K562 (cell line): ENCODE results near the gene ABCG5. TPM values are rescaled to one million over a fixed set of nuclear protein-coding genes. Genes with fewer than 3 reads are reported as not detected.

Experiments
- ATAC-seq: fragments of 200-7000 bp; cut with Tn5 transposase; 3 replicates; pipeline ENCODE4 v1.9.1; 2020; ENCODE audit warnings: moderate library complexity
- BruUV-seq: library from RNA; stranded (reverse); fragments of 400-500 nt; replicated peaks from 2 replicates; lab custom pipeline; 2021; lab: Mats Ljungman, UMichigan
- CTCF ChIA-PET: fragments of 300-600 bp; formaldehyde crosslinking; extraction: SDS; loops from one replicate; lab custom pipeline; 2021; ENCODE audit warnings: low intra/inter-chr PET ratio; lab: Yijun Ruan, JAX
- POLR2A ChIA-PET: fragments of 300-600, 350-650 bp; sonication (Branson Sonifier 250); formaldehyde crosslinking; extraction: SDS; loops from one replicate; lab custom pipeline; 2021; ENCODE audit warnings: antibody characterized with exemption, inconsistent platforms; lab: Yijun Ruan, JAX
- DNase-seq, 4 experiments: peaks; one replicate each; pipeline versions ENCODE4 v3.0.0 to v3.0.0-alpha.2; 2011 to 2018; ENCODE audit warnings: low spot score in 3 of 4, mixed read lengths in 3 of 4; ENCODE audit errors: extremely low read depth in 1 of 4
- FAIRE-seq: peaks from 2 replicates; lab custom pipeline; 2011; peaks lifted over from hg19 to GRCh38; lab: Jason Lieb, UNC
- H2AFZ ChIP-seq: 2 replicates; pipeline ENCODE4 v1.6.0; 2011; ENCODE audit warnings: low read depth, low read length, control low read depth, inconsistent platforms
- H3K27ac ChIP-seq: fragments of 200-600 bp; 3 replicates; pipeline ENCODE4 v1.8.0; 2011; ENCODE audit warnings: low read depth, mild to moderate bottlenecking, control low read depth, inconsistent platforms, low read length, moderate library complexity, mixed read lengths; ENCODE audit errors: extremely low read depth
- H3K27me3 ChIP-seq, 2 experiments: fragments of 300-600 bp in 1 of 2; 2 replicates in 1 of 2; 3 replicates in 1 of 2; pipeline versions ENCODE4 v1.6.0 to v1.8.0; 2011; ENCODE audit warnings: inconsistent platforms in 2 of 2, low read length in 2 of 2, mild to moderate bottlenecking in 1 of 2, mixed read lengths in 1 of 2, moderate library complexity in 1 of 2; ENCODE audit not compliant: control insufficient read depth in 2 of 2, insufficient read depth in 2 of 2
- H3K36me3 ChIP-seq: fragments of 300-600 bp; 3 replicates; pipeline ENCODE4 v1.8.0; 2011; ENCODE audit warnings: mild to moderate bottlenecking, low read length, inconsistent platforms; ENCODE audit not compliant: control insufficient read depth, insufficient read depth
- H3K4me1 ChIP-seq, 2 experiments: fragments of 200-600 bp in 1 of 2; replicated peaks in 1 of 2; 2 replicates in 1 of 2; 3 replicates in 1 of 2; pipeline versions ENCODE4 v1.5.1 to v1.8.0; 2011; ENCODE audit warnings: inconsistent platforms in 2 of 2, low read length in 2 of 2, mild to moderate bottlenecking in 1 of 2, mixed read lengths in 1 of 2, moderate library complexity in 1 of 2; ENCODE audit not compliant: control insufficient read depth in 2 of 2, insufficient read depth in 2 of 2
- H3K4me2 ChIP-seq: 2 replicates; pipeline ENCODE4 v1.6.1; 2011; ENCODE audit warnings: low read length, control low read depth, inconsistent platforms, mixed read lengths; ENCODE audit not compliant: insufficient read depth
- H3K4me3 ChIP-seq: fragments of 200-600 bp; sonication (generic), shearing (Covaris generic); 2 replicates; pipeline ENCODE4 v1.5.1; 2016; ENCODE audit warnings: control low read depth, inconsistent platforms
- H3K79me2 ChIP-seq: fragments of 200-600 bp; 3 replicates; pipeline ENCODE4 v1.8.0; 2011; ENCODE audit warnings: low read length, inconsistent platforms; ENCODE audit not compliant: control insufficient read depth, insufficient read depth
- H3K9ac ChIP-seq, 2 experiments: 2 replicates each; pipeline versions ENCODE4 v1.6.0 to v1.6.1; 2011; ENCODE audit warnings: low read depth in 2 of 2, low read length in 2 of 2, control low read depth in 1 of 2, inconsistent platforms in 1 of 2, mild to moderate bottlenecking in 1 of 2, mixed read lengths in 1 of 2; ENCODE audit not compliant: insufficient read depth in 1 of 2
- H3K9me1 ChIP-seq: one replicate; pipeline ENCODE4 v1.6.0; 2011; ENCODE audit warnings: inconsistent platforms, mild to moderate bottlenecking, low read length, moderate library complexity; ENCODE audit not compliant: control insufficient read depth, insufficient read depth
- H3K9me3 ChIP-seq: replicated peaks from 2 replicates; pipeline ENCODE4 v1.5.1; 2011; ENCODE audit warnings: low read depth, low read length, inconsistent platforms; ENCODE audit not compliant: control insufficient read depth, insufficient read depth
- H4K20me1 ChIP-seq: replicated peaks from 2 replicates; pipeline ENCODE4 v1.6.1; 2011; ENCODE audit warnings: low read length, inconsistent platforms, mixed read lengths; ENCODE audit not compliant: control insufficient read depth, insufficient read depth
- ARID3A ChIP-seq: IDR thresholded peaks from 2 replicates; pipeline ENCODE4 v1.6.1; 2012; ENCODE audit warnings: low read depth, low read length, improper control_type of control experiment, borderline replicate concordance
- CBX2 ChIP-seq: fragments of 200-600 bp; sonication (generic); IDR thresholded peaks from one replicate; pipeline ENCODE4 v1.6.1; 2012; ENCODE audit warnings: mild to moderate bottlenecking, low read length, inconsistent platforms; ENCODE audit not compliant: insufficient read depth, poor library complexity, severe bottlenecking
- JUND ChIP-seq, 2 experiments: IDR thresholded peaks; 2 replicates in 1 of 2; 3 replicates in 1 of 2; pipeline ENCODE4 v1.6.1; 2011; ENCODE audit warnings: borderline replicate concordance in 2 of 2, low read depth in 2 of 2, low read length in 2 of 2, improper control_type of control experiment in 1 of 2, missing biosample characterization in 1 of 2, missing genetic modification characterization in 1 of 2, missing genetic modification reagents in 1 of 2
- SNIP1 ChIP-seq: fragments of 450-650 bp; IDR thresholded peaks from 2 replicates; pipeline ENCODE4 v1.7.1; 2017; ENCODE audit warnings: low read depth, mild to moderate bottlenecking
- THRB ChIP-seq: fragments of 450-650 bp; formaldehyde crosslinking; conservative IDR thresholded peaks from 2 replicates; pipeline ENCODE4 v1.4.0; 2022; ENCODE audit warnings: mild to moderate bottlenecking, missing genetic modification characterization
- ZFP36 ChIP-seq: fragments of 150-350 bp; IDR thresholded peaks from 2 replicates; pipeline ENCODE4 v1.6.1; 2018; ENCODE audit warnings: low read length, low read depth; ENCODE audit not compliant: partially characterized antibody
- ZNF140 ChIP-seq: fragments of 250-450 bp; sonication (Bioruptor Pico); IDR thresholded peaks from 2 replicates; pipeline ENCODE4 v1.8.0; 2021; ENCODE audit warnings: moderate library complexity, mild to moderate bottlenecking, inconsistent platforms
- ZNF282 ChIP-seq: sonication (generic); formaldehyde crosslinking; IDR thresholded peaks from 2 replicates; pipeline ENCODE4 v1.8.1; 2023; ENCODE audit warnings: missing genetic modification reagents
- ZNF77 ChIP-seq: fragments of 250-450 bp; sonication (Bioruptor Pico); IDR thresholded peaks from 2 replicates; pipeline ENCODE4 v1.5.0; 2020
- WGBS: fragments of 100-300 bp; shearing (Covaris generic); methylation state at CpG from one replicate; pipeline ENCODE4 v1.1.6; 2016; ENCODE audit warnings: low coverage, mixed read lengths; ENCODE audit not compliant: insufficient coverage; ENCODE audit errors: missing lambda C conversion rate; 5-methylcytosine and 5-hydroxymethylcytosine counted together
- in situ Hi-C: fragments of 300-500 bp; cut with MboI; formaldehyde crosslinking; loops from 4 replicates; pipeline ENCODE4 v1.15.0; 2018; ENCODE audit warnings: inconsistent platforms, mixed read lengths
- intact Hi-C: fragments of 100-400 bp; cut with micrococcal nuclease; formaldehyde crosslinking; loops from 2 replicates; pipeline ENCODE4 v1.14.2; 2022
- polyA plus RNA-seq, 8 experiments: library from polyadenylated mRNA; depleted of rRNA in 4 of 8; stranded (reverse) in 5 of 8; unstranded in 3 of 8; fragments of >200 nt; fragmentation: Nextera tagmentation in 2 of 8; fragmentation: Illumina TruSeq in 1 of 8; extraction: Ambion mirVana in 2 of 8; extraction: Trizol in 1 of 8; gene quantifications; 2 replicates each; pipeline versions ENCODE4 v1.2.1 to v1.2.3, GENCODE V29; 2011 to 2014; ENCODE audit warnings: inconsistent platforms in 1 of 8, missing spikeins in 1 of 8
- total RNA-seq, 7 experiments: library from RNA; depleted of rRNA in 6 of 7; stranded (reverse); fragments of >200 nt in 6 of 7; fragmentation: Illumina TruSeq in 2 of 7; extraction: Trizol in 2 of 7; gene quantifications; 2 replicates each; pipeline versions ENCODE4 v1.2.1 to v1.2.3, GENCODE V29; 2011 to 2021; ENCODE audit warnings: low replicate concordance in 1 of 7

ABCG5 gene
- total and polyA plus RNA-seq, 9 of the 15 experiments (the other 6 are each of a cell fraction or from before 2014, with no cell fraction given) = 0.01 TPM; not detected in 7

- ATAC-seq (no peak), FAIRE-seq (no peak), DNase-seq (peak in 1 of 4 experiments; percentile 2)
- no peaks in the 10 kb centered on the region for H3K9me1 ChIP-seq
- in situ Hi-C loops = no loop called here
- no peaks in the 10 kb centered on the region for H3K79me2 ChIP-seq
- H2AFZ ChIP-seq = no peak overlapping the region
- H4K20me1 ChIP-seq = peaks cover 4% of the 10 kb centered on the region; the same call in 1 of the 2 replicates
- BruUV-seq = no TSS peak
- no peak overlapping the region for H3K9ac ChIP-seq
- H3K27ac ChIP-seq = no peak overlapping the region
- CTCF ChIA-PET = no interaction called here
- no peaks in the 10 kb centered on the region; a peak in 1 of 5 replicates for H3K4me1 ChIP-seq
- peaks cover 24 to 39% of the 10 kb centered on the region in 2 experiments for H3K27me3 ChIP-seq
- 4% methylated on average over 3 of the region's 3 CpGs for WGBS
- POLR2A ChIA-PET = no interaction called here
- no peak for TF ChIP-seq CBX2
- no peaks in the 10 kb centered on the region for H3K9me3 ChIP-seq
- intact Hi-C loops = no loop called here
- no peaks in the 10 kb centered on the region for H3K36me3 ChIP-seq
- no peak overlapping the region for H3K4me3 ChIP-seq
- H3K4me2 ChIP-seq = no peak overlapping the region
Measured at GRCh38 chr2:43854671-43855070, 16.0 kb upstream of the ABCG5 start.

GRCh38 chr2:43853141-43854081, 14.8 kb upstream of the ABCG5 start:
- POLR2A ChIA-PET = interaction anchor here (0.6 kb wide), 2 partner anchors 147 to 689 kb away, joined by 3 read pairs; no protein-coding TSS in a partner anchor
- in situ Hi-C loops = no loop called here
- TF ChIP-seq ZNF140 = no peak
- TF ChIP-seq JUND (IDR thresholded peaks at IDR 0.05; ENCODE audit: borderline replicate concordance, low read depth, low read length) = no peak
- no peak for TF ChIP-seq JUND (tag; IDR thresholded peaks at IDR 0.05; ENCODE audit: borderline replicate concordance, low read depth, low read length)
- no peak for TF ChIP-seq ZFP36
- no peak for TF ChIP-seq THRB (CRISPR knock-in tag)
- TF ChIP-seq ARID3A = no peak
- TF ChIP-seq ZNF282 (CRISPR knock-in tag) = no peak
- TF ChIP-seq ZNF77 (CRISPR knock-in tag) = no peak
- TF ChIP-seq SNIP1 = no peak

More at GRCh38 chr2:43853141-43854081, 14.8 kb upstream of the ABCG5 start:
- intact Hi-C loops = no loop called here
- no peaks in the 10 kb centered on the region for H3K36me3 ChIP-seq
- 2% methylated on average over 10 of the region's 10 CpGs for WGBS
- H3K27me3 ChIP-seq = peaks cover 24 to 44% of the 10 kb centered on the region in 2 experiments
- no peak overlapping the region for H3K9ac ChIP-seq
- H3K27ac ChIP-seq = no peak overlapping the region
- no peak overlapping the region for H2AFZ ChIP-seq
- H3K4me1 ChIP-seq = no peaks in the 10 kb centered on the region; a peak in 1 of 5 replicates
- peaks cover 4% of the 10 kb centered on the region; the same call in 1 of the 2 replicates for H4K20me1 ChIP-seq
- DNase-seq = peak in 2 of 4 experiments; percentile 3 to 4
- CTCF ChIA-PET = no interaction called here
- no peaks in the 10 kb centered on the region for H3K9me1 ChIP-seq
- no peak for ATAC-seq
- no peak overlapping the region for H3K4me3 ChIP-seq
- no TSS peak for BruUV-seq
- H3K4me2 ChIP-seq = no peak overlapping the region
- H3K79me2 ChIP-seq = no peaks in the 10 kb centered on the region
- no peak for FAIRE-seq
- no peaks in the 10 kb centered on the region for H3K9me3 ChIP-seq
